Neural cell (in vitro differentiated cells): ENCODE measurements around the gene HOMEZ. TPM values are rescaled to one million over a fixed set of nuclear protein-coding genes. Genes with fewer than 3 reads are reported as not detected.
"Not testable (repeated sequence)": the region's sequence is repeated elsewhere in the genome, so short reads cannot be mapped to it uniquely, and the experiment has no call there.

ENCODE experiments used
- H2AFZ ChIP-seq: fragments of 200-600, 300-800 bp; sonication (generic), shearing (Covaris generic); 2 replicates; pipeline ENCODE4 v1.6.0; 2014; ENCODE audit warnings: low read depth, mild to moderate bottlenecking, antibody characterized with exemption, low read length, moderate library complexity
- H3F3A ChIP-seq: fragments of 200-600 bp; shearing (Covaris generic); 2 replicates; pipeline ENCODE4 v1.6.1; 2016; ENCODE audit warnings: mild to moderate bottlenecking, moderate library complexity, mixed read lengths, antibody characterized with exemption, low read length; ENCODE audit not compliant: insufficient read depth, poor library complexity, severe bottlenecking
- H3K27ac ChIP-seq: fragments of 200-600, 300-800 bp; sonication (generic), shearing (Covaris generic); 2 replicates; pipeline ENCODE4 v1.5.1; 2014; ENCODE audit warnings: mild to moderate bottlenecking, low read length, moderate library complexity
- H3K27me3 ChIP-seq: fragments of 300-800, 200-600 bp; sonication (generic), shearing (Covaris generic); 2 replicates; pipeline ENCODE4 v1.6.0; 2014; ENCODE audit warnings: mild to moderate bottlenecking, low read depth, low read length, moderate library complexity; ENCODE audit not compliant: insufficient read depth
- H3K36me3 ChIP-seq: fragments of 300-800, 200-600 bp; sonication (generic), shearing (Covaris generic); 2 replicates; pipeline ENCODE4 v1.5.1; 2014; ENCODE audit warnings: mild to moderate bottlenecking, antibody characterized with exemption, low read length, moderate library complexity; ENCODE audit not compliant: insufficient read depth
- H3K4me2 ChIP-seq: fragments of 300-800, 200-600 bp; sonication (generic), shearing (Covaris generic); 2 replicates; pipeline ENCODE4 v1.6.0; 2014; ENCODE audit warnings: mild to moderate bottlenecking, low read length
- H3K4me3 ChIP-seq: fragments of 300-800, 200-600 bp; sonication (generic), shearing (Covaris generic); 2 replicates; pipeline ENCODE4 v1.5.1; 2014; ENCODE audit warnings: mild to moderate bottlenecking, low read length, moderate library complexity
- H3K79me2 ChIP-seq: fragments of 200-600 bp; shearing (Covaris generic); replicated peaks from 2 replicates; pipeline ENCODE4 v1.6.0; 2014; ENCODE audit warnings: mild to moderate bottlenecking, low read length, moderate library complexity; ENCODE audit not compliant: insufficient read depth
- H3K9ac ChIP-seq: fragments of 300-800, 200-600 bp; sonication (generic), shearing (Covaris generic); 2 replicates; pipeline ENCODE4 v1.6.1; 2016; ENCODE audit warnings: mild to moderate bottlenecking, low read length, mixed read lengths
- H3K9me2 ChIP-seq: fragments of 200-600 bp; shearing (Covaris generic); 2 replicates; pipeline ENCODE4 v1.6.1; 2016; ENCODE audit warnings: mild to moderate bottlenecking, low read length, mixed read lengths; ENCODE audit not compliant: insufficient read depth
- H3K9me3 ChIP-seq: fragments of 200-600, 300-800 bp; sonication (generic), shearing (Covaris generic); 2 replicates; pipeline ENCODE4 v1.6.1; 2016; ENCODE audit warnings: mild to moderate bottlenecking, mixed run types, low read length, moderate library complexity, mixed read lengths
- H4K20me1 ChIP-seq: fragments of 200-600 bp; shearing (Covaris generic); 2 replicates; pipeline ENCODE4 v1.6.1; 2016; ENCODE audit warnings: mild to moderate bottlenecking, mixed run types; ENCODE audit not compliant: insufficient read depth
- CTCF ChIP-seq: fragments of 450-650 bp; IDR thresholded peaks from 2 replicates; pipeline ENCODE4 v1.5.1; 2014; ENCODE audit warnings: antibody characterized with exemption, mild to moderate bottlenecking, moderate library complexity; ENCODE audit not compliant: poor library complexity, severe bottlenecking
- EP300 ChIP-seq: fragments of 450-650 bp; conservative IDR thresholded peaks from 2 replicates; pipeline ENCODE4 v1.6.1; 2014; ENCODE audit warnings: antibody characterized with exemption, mild to moderate bottlenecking, moderate library complexity; ENCODE audit not compliant: poor library complexity, severe bottlenecking
- EZH2 ChIP-seq: fragments of 200-600, 300-800 bp; shearing (Covaris generic), sonication (generic); IDR thresholded peaks from 2 replicates; pipeline ENCODE4 v1.6.1; 2014; ENCODE audit warnings: antibody characterized with exemption, low read length, borderline replicate concordance, mild to moderate bottlenecking; ENCODE audit not compliant: insufficient read depth, poor library complexity, severe bottlenecking
- MXI1 ChIP-seq: fragments of 450-650 bp; conservative IDR thresholded peaks from 2 replicates; pipeline ENCODE4 v1.6.1; 2014; ENCODE audit warnings: antibody characterized with exemption, mild to moderate bottlenecking; ENCODE audit not compliant: poor library complexity, severe bottlenecking
- POLR2AphosphoS5 ChIP-seq: IDR thresholded peaks from 2 replicates; pipeline ENCODE4 v1.6.1; 2012
- RAD21 ChIP-seq: fragments of 450-650 bp; conservative IDR thresholded peaks from 2 replicates; pipeline ENCODE4 v1.6.1; 2014; ENCODE audit warnings: antibody characterized with exemption, mild to moderate bottlenecking, moderate library complexity
- REST ChIP-seq: IDR thresholded peaks from 2 replicates; pipeline ENCODE4 v1.6.1; 2012; ENCODE audit warnings: borderline replicate concordance
- SMC3 ChIP-seq: fragments of 450-650 bp; conservative IDR thresholded peaks from 2 replicates; pipeline ENCODE4 v1.6.1; 2014; ENCODE audit warnings: antibody characterized with exemption, mild to moderate bottlenecking, moderate library complexity; ENCODE audit not compliant: poor library complexity
- TAF1 ChIP-seq: IDR thresholded peaks from 2 replicates; pipeline ENCODE4 v1.6.1; 2012; ENCODE audit warnings: low read depth
- polyA plus RNA-seq: library from polyadenylated mRNA; depleted of rRNA; stranded (reverse); fragments of >200 nt; gene quantifications from 2 replicates; pipeline ENCODE4 v1.2.3, GENCODE V29; 2014

Gene HOMEZ
- polyA plus RNA-seq, 1 donor from 2014 or later, result 6.6 TPM

- Histone ChIP-seq H3K4me3 (no peak overlapping the region), H3K9me2 (no peaks in the 10 kb centered on the region), H3K36me3 (no peaks in the 10 kb centered on the region), H3K27ac (no peak overlapping the region), H3K27me3 (no peaks in the 10 kb centered on the region), H3K79me2 (no peaks in the 10 kb centered on the region), H3K9ac (no peak overlapping the region), H3K4me2 (no peak overlapping the region), H3K9me3 (no peaks in the 10 kb centered on the region), H2AFZ (no peak overlapping the region), H4K20me1 (no peaks in the 10 kb centered on the region), H3F3A (no peaks in the 10 kb centered on the region)
- no peak for TF ChIP-seq POLR2AphosphoS5
- no peak for TF ChIP-seq CTCF
- TF ChIP-seq REST, result no peak
Observed at GRCh38 chr14:23228812-23229211, 57.1 kb downstream of the HOMEZ start.

GRCh38 chr14:23227566-23227965 is 58.4 kb downstream of the HOMEZ start:
- no peaks in the 10 kb centered on the region for H3K9me3 ChIP-seq
- H3K4me2 ChIP-seq, result no peak overlapping the region
- H3K9ac ChIP-seq, result no peak overlapping the region
- H3K79me2 ChIP-seq, result no peaks in the 10 kb centered on the region
- H2AFZ ChIP-seq, result no peak overlapping the region
- no peaks in the 10 kb centered on the region for H3K27me3 ChIP-seq
- no peak overlapping the region for H3K4me3 ChIP-seq
- no peak overlapping the region for H3K27ac ChIP-seq
- H4K20me1 ChIP-seq, result no peaks in the 10 kb centered on the region
- no peaks in the 10 kb centered on the region for H3K9me2 ChIP-seq
- H3K36me3 ChIP-seq, result no peaks in the 10 kb centered on the region
- H3F3A ChIP-seq, result no peaks in the 10 kb centered on the region
- no peak for TF ChIP-seq CTCF
- no peak for TF ChIP-seq MXI1
- TF ChIP-seq EP300, result no peak
- TF ChIP-seq REST, result no peak
- TF ChIP-seq POLR2AphosphoS5, result no peak
- TF ChIP-seq SMC3, result no peak
- TF ChIP-seq EZH2, result no peak
- no peak for TF ChIP-seq TAF1
- no peak for TF ChIP-seq RAD21

GRCh38 chr14:23224958-23225357 is 61.0 kb downstream of the HOMEZ start:
- H3K4me3 ChIP-seq, H3K9me2 ChIP-seq, H3K9me3 ChIP-seq, H4K20me1 ChIP-seq, H3K27me3 ChIP-seq, H3K4me2 ChIP-seq, H3K79me2 ChIP-seq, H3K27ac ChIP-seq, H3F3A ChIP-seq, H3K36me3 ChIP-seq, H3K9ac ChIP-seq, H2AFZ ChIP-seq: not testable (repeated sequence)
